GM19468 (cell line): ENCODE results near the gene TRAPPC8.
"Not testable (repeated sequence)": the region's sequence is repeated elsewhere in the genome, so short reads cannot be mapped to it uniquely, and the experiment has no call there.

Experiments used
- ATAC-seq: cut with Tn5 transposase; IDR thresholded peaks from one replicate; pipeline ENCODE4 v1.9.1; 2021; ENCODE audit warnings: mild to moderate bottlenecking, moderate library complexity, moderate number of reproducible peaks; ENCODE audit not compliant: unreplicated experiment; ENCODE audit errors: extremely low read depth

Gene TRAPPC8

GRCh38 chr18:31809049-31809448, 133.9 kb downstream of the TRAPPC8 start:
- not testable (repeated sequence) for ATAC-seq

DNA sequence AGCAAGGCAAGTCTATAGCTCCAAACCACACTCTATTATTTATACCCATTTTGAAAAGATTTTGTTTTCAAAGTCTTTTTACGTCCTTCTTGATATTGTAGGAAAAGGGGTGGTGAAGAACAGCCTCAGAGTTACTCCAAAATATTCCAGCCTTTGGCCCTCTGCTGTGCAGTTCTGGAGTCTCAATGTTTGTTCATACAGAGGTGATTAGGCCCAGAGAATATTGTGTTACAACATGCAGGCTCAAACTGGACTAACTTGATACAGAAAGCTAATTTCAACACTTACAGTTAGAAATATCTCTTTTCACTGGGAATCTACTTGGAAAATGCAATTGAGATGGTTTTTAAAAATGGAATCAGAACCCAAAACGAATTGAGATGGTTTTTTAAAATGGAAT, 141.8 kb downstream of the TRAPPC8 start:
- no peak for ATAC-seq

DNA sequence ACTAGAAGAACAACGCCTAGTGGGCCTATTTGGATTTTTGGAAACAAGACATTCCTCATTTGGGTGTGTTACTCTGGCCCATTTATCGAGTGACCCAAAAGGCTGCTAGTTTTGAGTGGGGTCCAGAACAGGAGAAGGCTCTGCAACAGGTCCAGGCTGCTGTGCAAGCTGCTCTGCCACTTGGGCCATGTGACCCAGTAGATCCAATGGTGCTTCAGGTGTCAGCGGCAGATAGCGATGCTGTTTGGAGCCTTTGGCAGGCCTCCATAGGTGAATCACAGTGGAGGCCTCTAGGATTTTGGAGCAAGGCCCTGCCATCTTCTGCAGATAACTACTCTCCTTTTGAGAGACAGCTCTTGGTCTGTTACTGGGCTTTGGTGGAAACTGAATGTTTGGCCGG, 143.7 kb downstream of the TRAPPC8 start:
- not testable (repeated sequence) for ATAC-seq

DNA sequence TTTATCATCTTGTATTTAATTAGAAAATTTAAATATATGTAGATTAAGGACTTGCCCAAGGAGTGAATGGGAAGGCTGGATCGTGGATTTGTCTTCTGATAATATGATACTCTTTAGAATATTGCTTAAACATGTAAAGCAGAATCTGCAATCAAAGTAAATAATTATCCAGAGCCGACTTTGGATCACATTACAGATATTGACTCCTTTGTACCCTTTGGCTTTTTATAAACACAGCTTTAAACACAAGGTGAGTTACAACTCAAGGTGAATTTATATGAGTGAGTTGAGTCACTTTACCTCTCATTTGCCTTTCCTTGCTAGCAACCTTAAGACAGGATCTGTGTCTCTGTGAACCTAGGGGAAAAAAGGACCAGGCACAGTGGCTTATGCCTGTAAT, 144.5 kb downstream of the TRAPPC8 start:
- no peak for ATAC-seq

- ATAC-seq, result no peak
Measured at GRCh38 chr18:31795747-31796146, 147.2 kb downstream of the TRAPPC8 start.

GRCh38 chr18:31793531-31793930, 149.4 kb downstream of the TRAPPC8 start:
- ATAC-seq, result no peak

- ATAC-seq, result no peak
Measured at GRCh38 chr18:31792580-31792911, 150.4 kb downstream of the TRAPPC8 start.

- peak; percentile 81 for ATAC-seq
Measured at GRCh38 chr18:31791817-31792579, 150.9 kb downstream of the TRAPPC8 start.

DNA sequence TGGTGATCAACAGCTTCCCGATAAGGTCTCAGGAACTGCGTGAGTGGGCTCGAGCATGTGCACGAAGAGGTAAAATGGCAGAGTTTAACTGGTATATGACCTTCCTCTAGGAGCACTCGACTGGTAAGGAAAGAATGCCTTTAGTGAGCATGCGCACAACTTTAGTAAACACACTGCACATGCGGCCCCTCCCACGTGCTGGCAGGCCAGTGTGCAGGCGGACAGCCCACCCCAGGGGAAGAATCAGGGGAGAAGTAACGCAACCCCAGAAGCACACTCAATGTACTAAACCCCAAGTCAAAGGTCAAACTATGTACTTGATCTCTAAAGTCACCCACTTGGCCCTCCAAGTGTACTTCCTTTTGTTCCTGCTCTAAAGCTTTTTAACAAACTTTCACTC, 153.5 kb downstream of the TRAPPC8 start:
- no peak for ATAC-seq

- ATAC-seq, result no peak
Measured at GRCh38 chr18:31783059-31783458, 159.9 kb downstream of the TRAPPC8 start.
